Stimulated activated CD4-positive, alpha-beta T cell treated with anti-CD3 and anti-CD28 coated beads, Interleukin-4, amount 100 ng/mL, for 48 hours (primary cell): ENCODE data around the gene STARD8.
"Not testable (repeated sequence)": the region's sequence is repeated elsewhere in the genome, so short reads cannot be mapped to it uniquely, and the experiment has no call there.

Experiments used
- DNase-seq, 2 donors: peaks; one replicate each; pipeline ENCODE4 v3.0.0-alpha.2; 2020; ENCODE audit warnings: low read depth in 2 of 2

The STARD8 gene

DNA sequence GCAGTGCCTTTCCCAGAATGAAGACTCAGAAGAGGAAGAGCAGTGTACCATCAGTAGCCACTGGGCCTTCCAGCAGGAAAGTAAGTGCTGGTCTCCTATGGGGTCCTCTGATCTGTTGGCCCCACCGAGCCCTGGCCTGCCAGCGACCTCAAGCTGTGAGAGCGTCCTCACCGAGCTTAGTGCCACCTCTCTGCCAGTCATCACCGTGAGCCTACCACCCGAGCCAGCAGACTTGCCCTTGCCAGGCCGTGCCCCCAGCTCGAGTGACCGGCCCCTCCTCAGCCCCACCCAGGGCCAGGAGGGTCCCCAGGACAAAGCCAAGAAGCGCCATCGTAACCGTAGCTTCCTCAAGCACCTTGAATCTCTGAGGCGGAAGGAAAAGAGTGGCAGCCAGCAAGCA lies 69.7 kb downstream of the STARD8 start:
- DNase-seq: no peak

- DNase-seq: no peak
Measured at GRCh38 chrX:68717663-68718442, 70.4 kb downstream of the STARD8 start.

DNA sequence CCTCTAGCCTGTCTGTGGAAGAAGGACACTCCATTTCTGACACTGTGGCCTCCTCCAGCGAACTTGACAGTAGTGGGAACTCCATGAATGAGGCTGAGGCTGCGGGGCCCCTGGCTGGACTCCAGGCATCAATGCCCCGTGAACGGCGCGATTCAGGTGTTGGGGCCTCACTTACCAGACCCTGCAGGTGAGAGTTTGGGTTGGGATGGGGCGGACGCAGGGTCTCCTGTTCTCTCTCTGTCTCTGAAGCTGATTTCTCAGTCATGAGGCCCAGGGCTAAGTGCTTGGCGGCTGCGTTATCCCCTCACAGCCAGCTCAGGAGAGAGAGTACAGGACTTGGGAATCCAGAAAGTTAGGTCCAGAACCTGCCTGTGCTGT lies 71.0 kb downstream of the STARD8 start:
- DNase-seq: no peak

DNA sequence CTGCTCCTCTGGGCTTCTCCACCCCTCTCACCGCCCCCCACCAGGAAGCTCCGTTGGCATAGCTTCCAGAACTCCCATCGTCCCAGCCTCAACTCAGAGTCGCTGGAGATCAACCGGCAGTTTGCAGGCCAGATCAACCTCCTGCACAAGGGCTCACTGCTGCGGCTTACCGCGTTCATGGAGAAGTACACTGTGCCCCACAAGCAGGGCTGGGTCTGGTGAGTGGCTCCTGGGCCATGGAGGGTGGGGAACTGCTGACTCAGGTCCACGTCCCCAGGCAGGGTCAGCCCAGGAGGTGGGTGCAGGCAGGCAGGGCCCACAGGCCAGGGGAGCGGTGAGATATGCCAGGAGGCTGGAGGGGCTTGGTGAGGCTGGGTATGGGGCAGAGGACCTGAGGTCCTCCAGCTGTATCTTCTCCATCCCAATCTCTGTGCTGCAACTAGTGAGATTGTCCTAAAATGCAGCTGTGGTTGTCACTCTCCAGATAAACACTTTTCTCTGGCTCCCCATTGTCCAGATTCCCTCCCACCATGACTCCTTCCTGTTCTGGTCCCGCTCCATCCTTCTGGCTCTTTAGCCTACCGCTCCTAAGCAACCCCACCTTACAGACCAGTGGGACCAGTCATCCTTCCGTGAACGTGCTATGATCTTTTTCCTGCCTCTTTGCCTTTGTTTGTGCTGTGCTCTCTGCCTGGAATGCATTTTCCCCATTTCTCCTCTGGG lies 71.9 kb downstream of the STARD8 start:
- no peak for DNase-seq

GRCh38 chrX:68719904-68720614 lies 72.6 kb downstream of the STARD8 start:
- DNase-seq: no peak

DNA sequence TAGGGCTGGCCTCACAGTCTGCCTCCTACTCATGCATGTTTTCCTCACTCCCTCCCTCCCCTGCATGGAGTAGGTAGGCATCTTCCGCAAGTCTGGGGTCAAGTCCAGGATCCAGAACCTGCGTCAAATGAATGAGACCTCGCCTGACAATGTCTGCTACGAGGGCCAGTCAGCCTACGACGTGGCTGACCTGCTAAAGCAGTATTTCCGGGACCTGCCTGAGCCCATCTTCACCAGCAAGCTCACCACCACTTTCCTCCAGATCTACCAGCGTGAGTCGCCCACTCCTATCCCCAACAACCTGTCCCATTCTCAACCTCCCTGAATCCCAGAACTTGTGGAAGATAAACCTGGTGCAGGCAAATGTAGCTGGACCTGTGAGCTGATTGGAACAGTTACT lies 73.4 kb downstream of the STARD8 start:
- no peak for DNase-seq

DNA sequence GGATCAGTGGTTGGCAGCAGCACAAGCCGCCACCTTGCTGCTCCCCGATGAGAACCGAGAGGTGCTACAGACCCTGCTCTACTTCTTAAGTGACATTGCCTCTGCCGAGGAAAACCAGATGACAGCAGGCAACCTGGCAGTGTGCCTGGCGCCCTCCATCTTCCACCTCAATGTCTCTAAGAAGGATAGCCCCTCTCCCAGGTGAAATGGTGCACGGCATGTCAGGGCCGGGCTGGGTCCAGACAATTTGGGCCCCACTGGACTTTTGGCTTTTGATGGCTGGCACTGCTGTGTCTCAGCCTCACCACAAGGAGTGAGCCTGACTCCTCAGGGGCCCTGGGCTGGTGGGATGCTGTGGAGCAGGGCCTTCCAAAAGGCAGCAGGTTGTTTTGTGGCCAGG lies 74.1 kb downstream of the STARD8 start:
- DNase-seq: no peak

DNA sequence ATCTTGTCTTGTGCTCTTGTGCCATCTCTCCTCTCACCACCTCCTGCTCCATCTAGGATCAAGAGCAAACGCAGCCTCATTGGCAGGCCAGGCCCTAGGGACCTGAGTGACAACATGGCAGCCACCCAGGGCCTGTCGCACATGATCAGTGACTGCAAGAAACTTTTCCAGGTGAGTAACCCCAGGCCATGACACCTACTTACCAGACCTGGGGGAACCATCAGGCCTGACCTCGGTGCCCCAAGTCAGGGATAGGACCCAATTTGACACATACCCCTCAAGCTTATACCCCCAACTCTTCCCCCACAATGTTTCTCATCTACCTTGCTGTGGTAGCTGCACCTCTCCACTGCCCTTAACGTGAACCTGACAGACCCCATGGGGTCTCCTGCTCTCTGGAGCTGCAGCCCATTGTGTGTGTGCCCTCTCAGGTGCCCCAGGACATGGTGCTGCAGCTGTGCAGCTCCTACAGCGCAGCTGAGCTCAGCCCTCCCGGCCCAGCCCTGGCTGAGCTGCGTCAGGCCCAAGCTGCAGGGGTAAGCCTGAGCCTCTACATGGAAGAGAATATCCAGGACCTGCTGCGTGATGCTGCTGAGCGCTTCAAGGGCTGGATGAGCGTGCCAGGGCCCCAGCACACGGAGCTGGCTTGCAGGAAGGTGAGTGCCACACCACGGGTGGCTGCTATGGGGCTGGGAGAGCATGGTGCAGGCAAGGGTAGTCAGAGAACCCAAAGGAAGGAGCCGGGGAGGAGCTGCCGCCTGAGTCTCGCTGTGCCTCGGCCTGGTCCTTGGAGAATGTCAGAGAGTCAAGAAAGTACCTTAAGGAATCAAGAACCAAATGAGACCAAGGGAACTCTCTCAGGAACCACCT lies 74.8 kb downstream of the STARD8 start:
- no peak for DNase-seq

DNA sequence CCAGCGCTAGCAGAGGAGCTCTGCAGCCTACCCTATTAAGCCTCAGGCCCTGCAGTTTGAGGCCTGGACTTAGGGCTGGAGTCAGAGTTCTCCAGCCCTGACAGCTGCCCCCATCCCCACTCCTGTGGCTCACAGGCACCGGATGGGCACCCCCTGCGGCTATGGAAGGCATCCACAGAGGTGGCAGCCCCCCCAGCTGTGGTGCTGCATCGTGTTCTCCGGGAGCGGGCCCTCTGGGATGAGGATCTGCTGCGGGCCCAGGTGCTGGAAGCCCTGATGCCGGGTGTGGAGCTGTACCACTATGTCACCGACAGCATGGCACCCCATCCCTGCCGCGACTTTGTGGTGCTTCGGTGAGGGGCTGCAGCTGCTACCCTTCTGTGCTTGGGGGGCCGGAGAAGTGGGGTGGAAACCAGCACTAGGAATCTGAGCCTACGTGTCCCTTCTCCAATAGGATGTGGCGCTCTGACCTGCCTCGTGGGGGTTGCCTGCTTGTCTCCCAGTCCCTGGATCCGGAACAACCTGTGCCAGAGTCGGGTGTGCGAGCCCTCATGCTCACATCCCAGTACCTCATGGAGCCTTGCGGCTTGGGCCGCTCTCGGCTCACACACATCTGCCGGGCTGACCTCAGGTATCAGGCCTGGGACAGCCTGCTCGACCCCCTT lies 76.2 kb downstream of the STARD8 start:
- no peak for DNase-seq

GRCh38 chrX:68724531-68725020 lies 77.1 kb downstream of the STARD8 start:
- DNase-seq: no peak

DNA sequence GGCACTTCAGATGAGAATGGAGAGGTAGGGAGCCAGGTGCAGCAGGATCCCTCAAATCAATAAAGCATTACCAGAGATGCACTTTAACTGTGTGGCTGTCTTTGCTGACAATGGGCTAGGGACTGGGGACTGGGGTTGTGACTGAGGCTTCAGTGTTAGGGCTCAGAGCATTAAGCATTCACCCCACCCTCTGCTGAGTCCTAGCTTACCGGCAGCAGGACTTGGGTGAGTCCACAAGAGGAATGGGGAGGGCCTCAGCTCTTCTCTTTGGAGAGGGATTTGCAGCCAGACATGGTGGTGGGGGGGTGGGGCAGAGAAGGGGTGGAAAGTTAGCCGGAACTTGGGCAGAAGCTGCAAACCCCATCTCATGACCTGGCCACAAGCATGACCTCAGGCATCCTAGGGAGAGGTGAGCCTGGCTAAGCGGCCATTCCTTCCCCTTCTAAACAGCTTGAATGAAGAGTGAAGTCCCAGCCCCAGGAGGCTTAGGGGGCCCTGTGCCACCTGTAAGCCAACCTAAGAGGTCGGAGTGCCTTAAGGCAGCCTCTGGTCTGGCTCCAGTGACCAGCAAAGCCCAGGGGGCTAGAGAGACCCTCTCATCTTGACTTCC lies 78.4 kb downstream of the STARD8 start:
- no peak for DNase-seq

- DNase-seq: no peak
Measured at GRCh38 chrX:68726366-68726765, 78.9 kb downstream of the STARD8 start.

DNA sequence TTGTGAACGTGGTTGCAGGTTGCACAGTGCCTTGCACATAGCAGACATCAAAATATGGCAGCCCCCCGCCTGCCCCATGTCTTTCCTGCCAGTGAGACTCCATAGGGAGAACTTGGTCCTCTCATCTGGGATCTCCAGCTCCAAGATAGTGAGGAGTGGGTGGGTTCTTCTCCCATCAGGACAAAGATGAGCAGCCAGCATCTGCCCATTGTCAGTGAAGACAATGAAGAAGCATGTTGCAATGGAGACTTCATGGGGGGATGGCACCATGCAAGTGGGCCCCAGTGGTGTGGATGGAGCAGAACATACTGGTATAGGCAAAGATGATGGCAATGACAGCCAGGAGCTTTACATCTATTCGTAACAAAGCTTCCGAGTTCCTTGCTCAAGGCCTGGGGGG lies 80.2 kb downstream of the STARD8 start:
- no peak for DNase-seq

GRCh38 chrX:68728186-68728585 lies 80.7 kb downstream of the STARD8 start:
- DNase-seq: no peak

GRCh38 chrX:68731254-68731653 lies 83.8 kb downstream of the STARD8 start:
- DNase-seq: no peak

- peak; percentile 50 to 57 for DNase-seq
Measured at GRCh38 chrX:68732906-68733493, 85.5 kb downstream of the STARD8 start.

- no peak for DNase-seq
Measured at GRCh38 chrX:68735266-68735665, 87.8 kb downstream of the STARD8 start.

DNA sequence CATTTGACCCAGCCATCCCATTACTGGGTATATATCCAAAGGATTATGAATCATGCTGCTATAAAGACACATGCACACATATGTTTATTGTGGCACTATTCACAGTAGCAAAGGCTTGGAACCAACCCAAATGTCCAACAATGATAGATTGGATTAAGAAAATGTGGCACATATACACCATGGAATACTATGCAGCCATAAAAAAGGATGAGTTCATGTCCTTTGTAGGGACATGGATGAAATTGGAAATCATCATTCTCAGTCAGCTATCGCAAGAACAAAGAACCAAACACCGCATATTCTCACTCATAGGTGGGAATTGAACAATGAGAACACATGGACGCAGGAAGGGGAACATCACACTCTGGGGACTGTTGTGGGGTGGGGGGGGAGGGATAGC lies 94.4 kb downstream of the STARD8 start:
- not testable (repeated sequence) for DNase-seq

- DNase-seq: no peak
Measured at GRCh38 chrX:68743754-68744153, 96.3 kb downstream of the STARD8 start.

DNA sequence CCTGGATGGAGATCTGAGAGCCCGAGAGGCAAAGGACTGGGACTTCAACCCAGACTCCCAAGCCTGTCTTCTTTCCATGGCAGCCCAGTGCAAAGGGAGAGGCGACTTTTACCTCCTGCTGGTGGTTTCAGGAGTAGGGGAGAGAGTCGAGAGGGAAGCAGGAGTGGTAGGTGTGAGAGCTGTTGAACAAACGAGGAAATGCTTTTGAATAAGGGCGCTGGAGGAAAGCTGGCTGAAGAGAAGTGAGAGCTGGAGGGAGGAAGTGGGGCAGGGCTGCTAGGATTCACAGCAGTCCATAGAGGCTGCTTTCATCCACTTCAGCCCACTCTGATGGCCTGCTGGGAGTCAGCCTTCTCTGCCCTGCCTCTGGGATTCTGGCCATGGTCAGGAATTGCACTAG lies 99.5 kb downstream of the STARD8 start:
- DNase-seq: no peak
